Lung (tissue), 12 donors: ENCODE results near the gene ADGRL4. TPM values are rescaled to one million over a fixed set of nuclear protein-coding genes. Genes with fewer than 3 reads are reported as not detected.

ENCODE experiments used
- ATAC-seq: fragments of 200-7000 bp; cut with Tn5 transposase; one replicate; pipeline ENCODE4 v1.9.1; 2020; ENCODE audit warnings: moderate number of reproducible peaks; ENCODE audit not compliant: insufficient read depth, low FRiP score
- DNase-seq, 3 donors: peaks; one replicate each; pipeline ENCODE4 v3.0.0-alpha.2; 2013 to 2017
- H3K27ac ChIP-seq, 2 donors: one replicate each; pipeline ENCODE4 v1.5.1; 2013; ENCODE audit warnings: mild to moderate bottlenecking in 2 of 2, moderate library complexity in 2 of 2, control low read depth in 1 of 2, inconsistent platforms in 1 of 2, low read depth in 1 of 2, low read length in 1 of 2
- H3K27me3 ChIP-seq, 3 donors: one replicate each; pipeline ENCODE4 v1.5.1; 2013; ENCODE audit warnings: low read length in 2 of 3; ENCODE audit not compliant: control insufficient read depth in 3 of 3, insufficient read depth in 3 of 3
- H3K36me3 ChIP-seq, 4 donors: one replicate each; pipeline ENCODE4 v1.5.1; 2013; ENCODE audit warnings: low read length in 4 of 4, mild to moderate bottlenecking in 1 of 4, moderate library complexity in 1 of 4; ENCODE audit not compliant: control insufficient read depth in 4 of 4, insufficient read depth in 4 of 4
- H3K4me1 ChIP-seq, 5 donors: one replicate each; pipeline ENCODE4 v1.5.1; 2013; ENCODE audit warnings: low read length in 5 of 5, mild to moderate bottlenecking in 2 of 5, moderate library complexity in 1 of 5; ENCODE audit not compliant: control insufficient read depth in 5 of 5, insufficient read depth in 5 of 5
- H3K4me3 ChIP-seq: one replicate; pipeline ENCODE4 v1.5.1; 2013; ENCODE audit warnings: mild to moderate bottlenecking, control low read depth, moderate library complexity
- H3K9ac ChIP-seq, 2 donors: one replicate each; pipeline ENCODE4 v1.5.1; 2013; ENCODE audit warnings: low read length in 2 of 2, control low read depth in 1 of 2; ENCODE audit not compliant: insufficient read depth in 1 of 2
- H3K9me3 ChIP-seq, 4 donors: one replicate each; pipeline ENCODE4 v1.5.1; 2013; ENCODE audit warnings: low read length in 3 of 4, mild to moderate bottlenecking in 1 of 4, moderate library complexity in 1 of 4; ENCODE audit not compliant: control insufficient read depth in 4 of 4, insufficient read depth in 3 of 4
- CTCF ChIP-seq: IDR thresholded peaks from 2 replicates; pipeline ENCODE4 v1.5.1; 2012; ENCODE audit warnings: mild to moderate bottlenecking; ENCODE audit errors: control extremely low read depth, extremely low read depth
- WGBS, 2 donors: extraction: QIAGEN DNeasy Blood & Tissue Kit; methylation state at CpG; one replicate each; pipeline ENCODE4 v1.1.7; 2013; 5-methylcytosine and 5-hydroxymethylcytosine counted together
- polyA plus RNA-seq, 2 donors: library from polyadenylated mRNA; stranded (reverse); fragments of 200-250 nt; gene quantifications; one replicate each; pipeline ENCODE4 v1.2.1, GENCODE V29; 2013
- total RNA-seq, 2 donors: library from RNA; depleted of rRNA in 1 of 2; stranded (reverse); fragments of >200 nt in 1 of 2; gene quantifications; one replicate each; pipeline ENCODE4 v1.2.1, GENCODE V29; 2014 to 2021
- donor health status: control.
- donor health status: control.
- donor health status: Bipolar disorder and iron deficiency.
- donor health status: healthy.
- donor health status: DM: yes; HTN: yes; CAD: no.

The ADGRL4 gene
- total and polyA plus RNA-seq, 4 donors = 7.3 to 19.3 (median 12.8) TPM

- TF ChIP-seq CTCF = no peak
- WGBS, 2 donors = 72 to 85% methylated on average over 4 of the region's 4 CpGs
- ATAC-seq (no peak), DNase-seq (no peak)
- Histone ChIP-seq H3K36me3 (no peaks in the 10 kb centered on the region), H3K9me3 (peaks cover 0 to 2% (median 0%) of the 10 kb centered on the region in 4 donors), H3K9ac (no peak overlapping the region), H3K4me3 (no peak overlapping the region), H3K4me1 (peaks cover 0 to 1% (median 0%) of the 10 kb centered on the region in 5 donors), H3K27ac (no peak overlapping the region), H3K27me3 (no peaks in the 10 kb centered on the region)
Observed at GRCh38 chr1:79010589-79010988, 4.1 kb upstream of the ADGRL4 start.

GRCh38 chr1:79005945-79006344, 585 bp downstream of the ADGRL4 start:
- 62 to 67% methylated on average over 4 of the region's 4 CpGs for WGBS, 2 donors
- H3K27ac ChIP-seq = peak overlapping the region; percentile 47 to 74
- no peak for TF ChIP-seq CTCF
- no peaks in the 10 kb centered on the region for H3K36me3 ChIP-seq
- DNase-seq = peak in 1 of 3 donors; percentile 18
- H3K4me1 ChIP-seq = peaks cover 0 to 1% (median 0%) of the 10 kb centered on the region in 5 donors
- peaks cover 0 to 2% (median 0%) of the 10 kb centered on the region in 4 donors for H3K9me3 ChIP-seq
- no peaks in the 10 kb centered on the region for H3K27me3 ChIP-seq
- H3K4me3 ChIP-seq = peak overlapping the region; percentile 39
- no peak for ATAC-seq
- H3K9ac ChIP-seq = no peak overlapping the region

- Histone ChIP-seq H3K4me3 (no peak overlapping the region), H3K27ac (no peak overlapping the region), H3K9ac (no peak overlapping the region), H3K4me1 (peaks cover 0 to 1% (median 0%) of the 10 kb centered on the region in 5 donors), H3K9me3 (peaks cover 0 to 2% (median 0%) of the 10 kb centered on the region in 4 donors), H3K36me3 (no peaks in the 10 kb centered on the region), H3K27me3 (no peaks in the 10 kb centered on the region)
- ATAC-seq (no peak), DNase-seq (no peak)
- WGBS, 2 donors = 88 to 92% methylated on average over 3 of the region's 3 CpGs
- no peak for TF ChIP-seq CTCF
Observed at GRCh38 chr1:79004916-79005315, 1.6 kb downstream of the ADGRL4 start.

GRCh38 chr1:78996791-78997190, 9.7 kb downstream of the ADGRL4 start:
- WGBS, 2 donors = 87 to 94% methylated on average over 1 of the region's 1 CpG
- Histone ChIP-seq H3K4me3 (no peak overlapping the region), H3K27me3 (no peaks in the 10 kb centered on the region), H3K27ac (no peak overlapping the region), H3K4me1 (no peaks in the 10 kb centered on the region), H3K36me3 (no peaks in the 10 kb centered on the region), H3K9ac (no peak overlapping the region), H3K9me3 (no peaks in the 10 kb centered on the region)
- DNase-seq (no peak), ATAC-seq (no peak)
- no peak for TF ChIP-seq CTCF
